ENCODE results near the gene PDE6A. TPM values are rescaled to one million over a fixed set of nuclear protein-coding genes. Genes with fewer than 3 reads are reported as not detected.
A peak's percentile ranks its signal among the peaks of the same experiment; 100 is the strongest.

PDE6A gene
- total RNA-seq, 1 experiment from 2014 or later, result 0.42 TPM

- TF ChIP-seq CTCF (IDR thresholded peaks at IDR 0.05; ENCODE audit: unreplicated experiment), result no peak
- H3K9me3 Mint-ChIP-seq (ENCODE audit: unreplicated experiment), result no peaks in the 10 kb centered on the region
- intact Hi-C loops (cut with micrococcal nuclease), result loop anchor here (10.0 kb wide), 1 partner anchor 522 kb away; the partner anchor contains the start of gene TCOF1
- no TSS peak for BruUV-seq (replicated peaks)
- no peak overlapping the region for H3K27ac Mint-ChIP-seq (ENCODE audit: low read depth, unreplicated experiment)
- DNase-seq (ENCODE audit: unreplicated experiment), result no peak
- peaks cover 12% of the 10 kb centered on the region for H3K4me1 Mint-ChIP-seq (ENCODE audit: insufficient read depth, unreplicated experiment)
- ChIA-PET POLR2A (no interaction called here), CTCF (interaction anchor here (0.6 to 42.7 kb wide), 12 partner anchors 8 to 502 kb away, joined by 3 to 1621 read pairs (median 12); partner anchors contain the start of genes PDE6A and SLC26A2)
- no peaks in the 10 kb centered on the region for H3K27me3 Mint-ChIP-seq (ENCODE audit: insufficient read depth, unreplicated experiment)
- peaks cover 62% of the 10 kb centered on the region for H3K36me3 Mint-ChIP-seq (ENCODE audit: insufficient read depth, unreplicated experiment)
- no peak overlapping the region for H3K4me3 Mint-ChIP-seq (ENCODE audit: unreplicated experiment)
These were observed 112.0 kb downstream of the PDE6A start for GRCh38 chr5:149832636-149833035.

- Mint-ChIP-seq H3K4me1 (ENCODE audit: insufficient read depth, unreplicated experiment) (peaks cover 12% of the 10 kb centered on the region), H3K36me3 (ENCODE audit: insufficient read depth, unreplicated experiment) (peaks cover 57% of the 10 kb centered on the region), H3K9me3 (ENCODE audit: unreplicated experiment) (no peaks in the 10 kb centered on the region), H3K4me3 (ENCODE audit: unreplicated experiment) (no peak overlapping the region), H3K27me3 (ENCODE audit: insufficient read depth, unreplicated experiment) (no peaks in the 10 kb centered on the region), H3K27ac (ENCODE audit: low read depth, unreplicated experiment) (peak overlapping the region; percentile 42)
- POLR2A ChIA-PET, result interaction anchor here (0.6 to 2.1 kb wide), 9 partner anchors 10 to 198 kb away, joined by 3 to 7 read pairs (median 3); partner anchors contain the start of genes HMGXB3, SLC26A2 and TIGD6
- DNase-seq (ENCODE audit: unreplicated experiment), result peak; percentile 74
- no peak for TF ChIP-seq CTCF (IDR thresholded peaks at IDR 0.05; ENCODE audit: unreplicated experiment)
- BruUV-seq (replicated peaks), result no TSS peak
- CTCF ChIA-PET, result interaction anchor here (0.6 to 42.7 kb wide), 21 partner anchors 9 to 300 kb away, joined by 3 to 1621 read pairs (median 3); partner anchors contain the start of genes PDE6A and SLC26A2
- intact Hi-C loops (cut with micrococcal nuclease), result loop anchor here (10.0 kb wide), 1 partner anchor 523 kb away; the partner anchor contains the start of gene TCOF1
These were observed 113.1 kb downstream of the PDE6A start for GRCh38 chr5:149831492-149831891.

- Mint-ChIP-seq H3K36me3 (ENCODE audit: insufficient read depth, unreplicated experiment) (peaks cover 54% of the 10 kb centered on the region), H3K4me3 (ENCODE audit: unreplicated experiment) (no peak overlapping the region), H3K27me3 (ENCODE audit: insufficient read depth, unreplicated experiment) (no peaks in the 10 kb centered on the region), H3K4me1 (ENCODE audit: insufficient read depth, unreplicated experiment) (peaks cover 12% of the 10 kb centered on the region), H3K9me3 (ENCODE audit: unreplicated experiment) (no peaks in the 10 kb centered on the region), H3K27ac (ENCODE audit: low read depth, unreplicated experiment) (peak overlapping the region; percentile 42)
- intact Hi-C loops (cut with micrococcal nuclease), result loop anchor here (10.0 kb wide), 1 partner anchor 524 kb away; the partner anchor contains the start of gene TCOF1
- ChIA-PET CTCF (interaction anchor here (0.7 to 42.7 kb wide), 24 partner anchors 9 to 1378 kb away, joined by 3 to 1621 read pairs (median 5); partner anchors contain the start of genes PDE6A and SLC26A2), POLR2A (interaction anchor here (0.6 to 2.1 kb wide), 9 partner anchors 8 to 225 kb away, joined by 3 to 7 read pairs (median 3); partner anchors contain the start of genes HMGXB3 and TIGD6)
- no TSS peak for BruUV-seq (replicated peaks)
- no peak for TF ChIP-seq CTCF (IDR thresholded peaks at IDR 0.05; ENCODE audit: unreplicated experiment)
- DNase-seq (ENCODE audit: unreplicated experiment), result no peak
These were observed 114.0 kb downstream of the PDE6A start for GRCh38 chr5:149830579-149830978.

- no peak for TF ChIP-seq CTCF (IDR thresholded peaks at IDR 0.05; ENCODE audit: unreplicated experiment)
- H3K9me3 Mint-ChIP-seq (ENCODE audit: unreplicated experiment), result no peaks in the 10 kb centered on the region
- no peak overlapping the region for H3K4me3 Mint-ChIP-seq (ENCODE audit: unreplicated experiment)
- BruUV-seq (replicated peaks), result no TSS peak
- H3K36me3 Mint-ChIP-seq (ENCODE audit: insufficient read depth, unreplicated experiment), result peaks cover 48% of the 10 kb centered on the region
- H3K27me3 Mint-ChIP-seq (ENCODE audit: insufficient read depth, unreplicated experiment), result no peaks in the 10 kb centered on the region
- DNase-seq (ENCODE audit: unreplicated experiment), result peak; percentile 26
- ChIA-PET POLR2A (interaction anchor here (0.9 to 2.1 kb wide), 7 partner anchors 9 to 211 kb away, joined by 3 to 7 read pairs (median 4); partner anchors contain the start of genes HMGXB3 and TIGD6), CTCF (interaction anchor here (0.6 to 42.7 kb wide), 40 partner anchors 8 to 1378 kb away, joined by 3 to 1621 read pairs (median 4); partner anchors contain the start of genes PDE6A and SLC26A2)
- no peak overlapping the region for H3K27ac Mint-ChIP-seq (ENCODE audit: low read depth, unreplicated experiment)
- intact Hi-C loops (cut with micrococcal nuclease), result loop anchor here (5.0 to 10.0 kb wide), 2 partner anchors 448 to 525 kb away; partner anchors contain the start of gene TCOF1
- H3K4me1 Mint-ChIP-seq (ENCODE audit: insufficient read depth, unreplicated experiment), result peaks cover 12% of the 10 kb centered on the region
These were observed 114.6 kb downstream of the PDE6A start for GRCh38 chr5:149829954-149830353.

Data from MCF 10A (cell line).